GM13977 (cell line): ENCODE results near the gene SPOCD1.

Source experiments
- DNase-seq: peaks from one replicate; pipeline ENCODE4 v3.0.0; 2012; ENCODE audit warnings: low spot score
- CTCF ChIP-seq: IDR thresholded peaks from 2 replicates; pipeline ENCODE4 v1.5.1; 2012; ENCODE audit warnings: mild to moderate bottlenecking, control low read depth; ENCODE audit not compliant: insufficient read depth; ENCODE audit errors: extremely low read depth, missing control alignments
- in situ Hi-C: fragments of 300-500 bp; cut with MboI; formaldehyde crosslinking; loops from one replicate; pipeline ENCODE4 v1.12.0; 2022; ENCODE audit warnings: low sequenced_read_pairs, low pct_unique_long_range_greater_than_20kb, mixed read lengths, inconsistent platforms; ENCODE audit not compliant: unreplicated experiment

SPOCD1 gene

GRCh38 chr1:31782421-31783410, 33.1 kb downstream of the SPOCD1 start:
- TF ChIP-seq CTCF = no peak
- no peak for DNase-seq
- in situ Hi-C loops = no loop called here

- no peak for TF ChIP-seq CTCF
- in situ Hi-C loops = no loop called here
- DNase-seq = no peak
Observed at GRCh38 chr1:31781756-31782371, 34.0 kb downstream of the SPOCD1 start.

- in situ Hi-C loops = no loop called here
- no peak for DNase-seq
- TF ChIP-seq CTCF = no peak
Observed at GRCh38 chr1:31781138-31781755, 34.6 kb downstream of the SPOCD1 start.

- in situ Hi-C loops = no loop called here
- TF ChIP-seq CTCF = no peak
- no peak for DNase-seq
Observed at GRCh38 chr1:31780632-31781031, 35.2 kb downstream of the SPOCD1 start.

GRCh38 chr1:31779687-31780086, 36.1 kb downstream of the SPOCD1 start:
- in situ Hi-C loops = loop anchor here (10.0 kb wide), 1 partner anchor 115 kb away; no protein-coding TSS in a partner anchor
- no peak for DNase-seq
- TF ChIP-seq CTCF = no peak

- no peak for DNase-seq
- TF ChIP-seq CTCF = no peak
- in situ Hi-C loops = loop anchor here (10.0 kb wide), 1 partner anchor 114 kb away; no protein-coding TSS in a partner anchor
Observed at GRCh38 chr1:31778763-31779488, 36.9 kb downstream of the SPOCD1 start.
